ENCODE data around the gene SLC17A7. TPM values are rescaled to one million over a fixed set of nuclear protein-coding genes. Genes with fewer than 3 reads are reported as not detected.
A peak's percentile ranks its signal among the peaks of the same experiment; 100 is the strongest.

SLC17A7 gene
- total RNA-seq, 2 experiments from 2014 or later, result 0.07 to 0.14 TPM

DNA sequence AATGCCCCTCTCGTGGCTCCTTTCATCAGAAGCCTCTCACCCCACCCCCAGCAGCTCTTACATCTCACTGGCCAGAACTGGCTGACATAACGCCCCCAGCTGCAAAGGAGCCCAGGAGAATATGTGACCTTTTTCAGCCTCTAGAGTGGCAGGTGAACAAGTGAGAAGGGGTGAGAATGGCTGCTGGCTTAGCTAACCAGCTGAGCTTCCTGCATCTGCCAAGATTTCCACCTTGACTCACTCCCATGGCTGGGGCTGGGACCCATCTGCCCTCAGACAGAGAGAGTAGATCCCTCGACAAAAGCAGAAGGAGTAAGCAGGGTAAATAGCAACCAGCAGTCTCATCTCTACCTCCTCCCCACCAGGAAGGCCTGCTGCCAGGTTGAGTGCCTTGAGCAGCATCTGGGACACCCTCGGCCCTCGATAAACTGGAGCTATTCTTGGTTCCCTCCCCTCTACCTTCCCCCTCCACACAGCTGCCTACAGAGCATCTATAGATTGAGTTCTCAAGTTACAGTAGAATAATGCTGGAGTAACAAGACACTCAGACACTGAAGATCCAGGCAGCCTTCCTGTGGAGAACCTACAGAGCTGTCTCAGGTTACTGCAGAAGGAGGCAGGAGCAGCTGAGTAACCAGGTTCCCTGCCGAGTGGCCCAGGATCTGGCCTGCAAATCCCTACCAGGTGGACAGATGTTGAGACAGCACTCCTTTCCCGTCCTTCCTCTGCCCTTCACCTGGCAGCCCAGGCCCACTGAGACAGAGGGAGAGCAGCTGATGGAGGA is 37.7 kb downstream of the SLC17A7 start:
- no peaks in the 10 kb centered on the region for H3K9me3 Mint-ChIP-seq (ENCODE audit: low read depth)
- POLR2A ChIA-PET, result interaction anchor here (0.8 kb wide), 1 partner anchor 48 kb away, joined by 3 read pairs; no protein-coding TSS in a partner anchor
- H3K36me3 Mint-ChIP-seq (ENCODE audit: low read depth), result no peaks in the 10 kb centered on the region
- DNase-seq (no peak), ATAC-seq (peak; percentile 28)
- H3K27ac Mint-ChIP-seq, result no peak overlapping the region
- H3K27me3 Mint-ChIP-seq, result no peaks in the 10 kb centered on the region
- H3K4me3 Mint-ChIP-seq, result no peak overlapping the region
- CTCF ChIA-PET, result interaction anchor here (0.6 to 1.7 kb wide), 2 partner anchors 11 to 732 kb away, joined by 3 to 7 read pairs; no protein-coding TSS in a partner anchor
- H3K4me1 Mint-ChIP-seq, result peaks cover 36% of the 10 kb centered on the region
- intact Hi-C loops (cut with DNase I, micrococcal nuclease), result no loop called here

DNA sequence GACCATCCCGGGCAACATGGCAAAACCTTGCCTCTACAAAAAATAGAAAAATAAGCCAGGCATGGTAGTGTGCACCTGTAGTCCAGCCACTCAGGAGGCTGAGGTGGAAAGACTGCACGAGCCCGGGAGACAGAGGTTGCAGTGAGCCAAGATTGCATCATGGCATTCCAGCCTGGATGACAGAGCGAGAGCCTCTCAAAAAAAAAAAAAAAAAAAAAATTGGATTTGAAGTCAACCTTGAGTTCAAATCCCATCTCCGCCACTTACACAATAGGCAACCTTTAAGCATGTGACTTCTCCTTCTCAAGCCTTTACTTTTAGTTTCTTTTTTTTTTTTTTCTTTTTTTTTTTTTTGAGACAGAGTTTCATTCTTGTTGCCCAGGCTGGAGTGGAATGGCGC is 41.3 kb downstream of the SLC17A7 start:
- H3K27me3 Mint-ChIP-seq, result no peaks in the 10 kb centered on the region
- H3K4me1 Mint-ChIP-seq, result peaks cover 21% of the 10 kb centered on the region
- POLR2A ChIA-PET, result interaction anchor here (0.6 kb wide), 1 partner anchor 149 kb away, joined by 3 read pairs; no protein-coding TSS in a partner anchor
- no peak for DNase-seq
- CTCF ChIA-PET, result no interaction called here
- H3K27ac Mint-ChIP-seq, result no peak overlapping the region
- no peak overlapping the region for H3K4me3 Mint-ChIP-seq
- no peaks in the 10 kb centered on the region for H3K36me3 Mint-ChIP-seq (ENCODE audit: low read depth)
- no peaks in the 10 kb centered on the region for H3K9me3 Mint-ChIP-seq (ENCODE audit: low read depth)
- ATAC-seq, result no peak
- intact Hi-C loops (cut with DNase I, micrococcal nuclease), result no loop called here

DNA sequence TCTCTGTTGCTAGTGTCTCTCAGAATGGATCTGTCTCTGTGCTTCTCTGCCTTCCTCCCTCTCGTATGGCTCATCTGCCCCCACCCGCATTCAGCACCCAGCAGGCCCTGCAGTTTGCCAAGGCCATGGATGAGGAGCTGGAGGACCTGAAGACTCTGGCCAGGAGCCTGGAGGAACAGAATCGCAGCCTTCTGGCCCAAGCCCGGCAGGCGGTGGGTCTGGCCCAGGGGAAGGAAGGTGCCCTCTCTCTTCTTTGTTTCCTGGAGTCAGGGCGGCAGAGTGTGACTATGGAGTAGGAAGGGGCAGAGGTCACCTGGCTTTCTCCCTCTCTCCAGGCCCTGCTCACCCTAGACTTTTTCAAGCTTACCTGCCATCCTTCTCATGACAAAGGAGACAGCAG is 42.4 kb downstream of the SLC17A7 start:
- H3K9me3 Mint-ChIP-seq (ENCODE audit: low read depth), result no peaks in the 10 kb centered on the region
- ChIA-PET CTCF (interaction anchor here (0.9 to 1.0 kb wide), 2 partner anchors 31 to 32 kb away, joined by 3 to 4 read pairs; no protein-coding TSS in a partner anchor), POLR2A (no interaction called here)
- H3K4me1 Mint-ChIP-seq, result peaks cover 21% of the 10 kb centered on the region
- no peak overlapping the region for H3K4me3 Mint-ChIP-seq
- no peak for DNase-seq
- no peak overlapping the region for H3K27ac Mint-ChIP-seq
- intact Hi-C loops (cut with DNase I, micrococcal nuclease), result no loop called here
- no peak for ATAC-seq
- no peaks in the 10 kb centered on the region for H3K27me3 Mint-ChIP-seq
- no peaks in the 10 kb centered on the region for H3K36me3 Mint-ChIP-seq (ENCODE audit: low read depth)

GRCh38 chr19:49398001-49398615 is 43.2 kb downstream of the SLC17A7 start:
- DNase-seq, result no peak
- H3K27me3 Mint-ChIP-seq, result no peaks in the 10 kb centered on the region
- intact Hi-C loops (cut with DNase I, micrococcal nuclease), result no loop called here
- ATAC-seq, result no peak
- H3K4me1 Mint-ChIP-seq, result peaks cover 14% of the 10 kb centered on the region
- no peak overlapping the region for H3K4me3 Mint-ChIP-seq
- no peaks in the 10 kb centered on the region for H3K9me3 Mint-ChIP-seq (ENCODE audit: low read depth)
- H3K27ac Mint-ChIP-seq, result no peak overlapping the region
- ChIA-PET CTCF (interaction anchor here (0.8 to 1.2 kb wide), 4 partner anchors 8 to 31 kb away, joined by 3 to 4 read pairs (median 4); no protein-coding TSS in a partner anchor), POLR2A (interaction anchor here (1.0 kb wide), 1 partner anchor 22 kb away, joined by 3 read pairs; no protein-coding TSS in a partner anchor)
- H3K36me3 Mint-ChIP-seq (ENCODE audit: low read depth), result no peaks in the 10 kb centered on the region

GRCh38 chr19:49396738-49397505 is 44.4 kb downstream of the SLC17A7 start:
- Mint-ChIP-seq H3K27me3 (no peaks in the 10 kb centered on the region), H3K27ac (no peak overlapping the region), H3K4me3 (no peak overlapping the region), H3K4me1 (peaks cover 17% of the 10 kb centered on the region), H3K36me3 (ENCODE audit: low read depth) (no peaks in the 10 kb centered on the region), H3K9me3 (ENCODE audit: low read depth) (no peaks in the 10 kb centered on the region)
- POLR2A ChIA-PET, result interaction anchor here (0.6 kb wide), 1 partner anchor 82 kb away, joined by 3 read pairs; no protein-coding TSS in a partner anchor
- intact Hi-C loops (cut with DNase I, micrococcal nuclease), result no loop called here
- CTCF ChIA-PET, result interaction anchor here (1.0 to 1.2 kb wide), 4 partner anchors 14 to 30 kb away, joined by 3 read pairs; no protein-coding TSS in a partner anchor
- no peak for DNase-seq
- ATAC-seq, result no peak

GRCh38 chr19:49395581-49396407 is 45.5 kb downstream of the SLC17A7 start:
- Mint-ChIP-seq H3K4me1 (peaks cover 21% of the 10 kb centered on the region), H3K27me3 (no peaks in the 10 kb centered on the region), H3K36me3 (ENCODE audit: low read depth) (no peaks in the 10 kb centered on the region), H3K27ac (no peak overlapping the region), H3K9me3 (ENCODE audit: low read depth) (no peaks in the 10 kb centered on the region), H3K4me3 (no peak overlapping the region)
- POLR2A ChIA-PET, result no interaction called here
- no peak for DNase-seq
- no peak for ATAC-seq
- CTCF ChIA-PET, result interaction anchor here (0.6 to 1.1 kb wide), 3 partner anchors 17 to 50 kb away, joined by 3 read pairs; no protein-coding TSS in a partner anchor
- intact Hi-C loops (cut with DNase I, micrococcal nuclease), result no loop called here

DNA sequence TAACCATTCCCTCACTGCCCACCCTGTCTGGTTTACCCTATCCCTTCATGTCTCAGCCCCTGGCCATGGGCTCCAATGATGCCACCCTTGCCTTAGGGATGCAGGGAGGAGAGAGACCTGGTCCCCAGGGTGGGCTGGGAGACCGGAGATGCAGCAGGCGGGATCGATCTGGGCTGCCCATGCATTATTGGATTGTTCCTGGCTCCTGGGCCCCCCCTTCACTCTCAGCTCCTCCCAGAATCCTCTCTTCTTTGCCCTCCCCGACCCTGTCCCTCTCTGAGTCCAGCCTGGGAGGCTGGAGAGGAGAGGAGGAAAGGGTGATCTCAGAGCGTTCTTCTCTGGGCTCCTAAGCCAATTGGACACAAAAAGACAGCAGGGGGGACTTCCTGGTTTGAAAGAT is 47.4 kb downstream of the SLC17A7 start:
- no peaks in the 10 kb centered on the region for H3K27me3 Mint-ChIP-seq
- H3K9me3 Mint-ChIP-seq (ENCODE audit: low read depth), result no peaks in the 10 kb centered on the region
- CTCF ChIA-PET, result interaction anchor here (0.5 to 3.2 kb wide), 2 partner anchors 35 to 58 kb away, joined by 3 to 13 read pairs; no protein-coding TSS in a partner anchor
- DNase-seq, result no peak
- ATAC-seq, result no peak
- intact Hi-C loops (cut with DNase I, micrococcal nuclease), result no loop called here
- peaks cover 20% of the 10 kb centered on the region for H3K4me1 Mint-ChIP-seq
- no peaks in the 10 kb centered on the region for H3K36me3 Mint-ChIP-seq (ENCODE audit: low read depth)
- no peak overlapping the region for H3K27ac Mint-ChIP-seq
- POLR2A ChIA-PET, result no interaction called here
- no peak overlapping the region for H3K4me3 Mint-ChIP-seq

GRCh38 chr19:49391581-49392399 is 49.5 kb downstream of the SLC17A7 start:
- Mint-ChIP-seq H3K27me3 (no peaks in the 10 kb centered on the region), H3K9me3 (ENCODE audit: low read depth) (no peaks in the 10 kb centered on the region), H3K27ac (no peak overlapping the region), H3K4me1 (peaks cover 16% of the 10 kb centered on the region), H3K36me3 (ENCODE audit: low read depth) (no peaks in the 10 kb centered on the region), H3K4me3 (no peak overlapping the region)
- POLR2A ChIA-PET, result interaction anchor here (0.6 kb wide), 1 partner anchor 58 kb away, joined by 3 read pairs; no protein-coding TSS in a partner anchor
- ATAC-seq (peak; percentile 83), DNase-seq (peak; percentile 90)
- CTCF ChIA-PET, result interaction anchor here (0.6 to 3.2 kb wide), 17 partner anchors 12 to 125 kb away, joined by 3 to 13 read pairs (median 5); no protein-coding TSS in a partner anchor
- intact Hi-C loops (cut with DNase I, micrococcal nuclease), result loop anchor here (1.0 kb wide), 4 partner anchors 39 to 85 kb away; no protein-coding TSS in a partner anchor

DNA sequence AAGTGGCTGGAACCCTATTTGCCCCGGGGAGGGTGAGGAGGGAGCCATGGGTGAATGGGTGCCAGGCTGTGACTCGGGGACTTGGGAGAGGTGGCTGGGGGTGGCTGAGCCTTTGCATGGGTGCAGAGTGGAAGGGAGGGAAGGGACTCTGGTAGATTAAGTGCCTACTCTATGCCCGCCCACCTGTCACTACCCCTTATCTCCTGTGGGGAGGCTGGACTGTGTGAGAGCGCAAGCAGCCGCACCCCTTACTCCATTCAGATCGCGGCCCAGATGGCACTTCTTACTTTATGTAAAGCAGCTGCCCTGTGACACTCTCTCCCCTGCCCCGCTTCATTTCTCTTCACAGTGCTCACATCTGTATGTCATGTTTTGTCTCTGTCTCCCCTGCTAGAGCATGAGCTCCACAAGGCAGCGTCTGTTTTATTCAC is 50.4 kb downstream of the SLC17A7 start:
- DNase-seq (no peak), ATAC-seq (no peak)
- H3K36me3 Mint-ChIP-seq (ENCODE audit: low read depth), result no peaks in the 10 kb centered on the region
- no peak overlapping the region for H3K27ac Mint-ChIP-seq
- H3K9me3 Mint-ChIP-seq (ENCODE audit: low read depth), result no peaks in the 10 kb centered on the region
- no peaks in the 10 kb centered on the region for H3K27me3 Mint-ChIP-seq
- H3K4me3 Mint-ChIP-seq, result no peak overlapping the region
- peaks cover 16% of the 10 kb centered on the region for H3K4me1 Mint-ChIP-seq
- ChIA-PET CTCF (interaction anchor here (0.7 to 2.3 kb wide), 8 partner anchors 11 to 118 kb away, joined by 3 to 12 read pairs (median 6); no protein-coding TSS in a partner anchor), POLR2A (no interaction called here)
- intact Hi-C loops (cut with DNase I, micrococcal nuclease), result no loop called here

Measured in activated CD4-positive, alpha-beta T cell treated with anti-CD3 and anti-CD28 coated beads for 36 hours (primary cell).